IMR-90 (cell line): ENCODE results near the gene KCNJ1. TPM values are rescaled to one million over a fixed set of nuclear protein-coding genes. Genes with fewer than 3 reads are reported as not detected.

Source experiments
- ATAC-seq: fragments of 200-7000 bp; cut with Tn5 transposase; 2 replicates; pipeline ENCODE4 v1.9.1; 2020; ENCODE audit warnings: low read depth, mild to moderate bottlenecking, moderate library complexity
- BruUV-seq: library from RNA; stranded (reverse); fragments of 400-500 nt; replicated peaks from 2 replicates; lab custom pipeline; 2021; lab: Mats Ljungman, UMichigan
- CTCF ChIA-PET: fragments of 300-600 bp; formaldehyde crosslinking; extraction: SDS; loops from one replicate; lab custom pipeline; 2021; ENCODE audit warnings: antibody characterized with exemption; lab: Yijun Ruan, JAX
- POLR2A ChIA-PET: fragments of 300-600 bp; sonication (Branson Sonifier 250); formaldehyde crosslinking; loops from one replicate; lab custom pipeline; 2022; ENCODE audit warnings: antibody characterized with exemption; ENCODE audit not compliant: unreplicated experiment; lab: Charles Lee
- DNase-seq: peaks from one replicate; pipeline ENCODE4 v3.0.0; 2013
- H2AFZ ChIP-seq: replicated peaks from 2 replicates; pipeline ENCODE3; 2013; ENCODE audit warnings: low read length, mild to moderate bottlenecking; ENCODE audit not compliant: poor library complexity
- H2AK5ac ChIP-seq: 2 replicates; pipeline ENCODE4 v1.6.1; 2013; ENCODE audit warnings: low read depth, low read length, inconsistent platforms
- H2AK9ac ChIP-seq: replicated peaks from 2 replicates; pipeline ENCODE3; 2013; ENCODE audit warnings: mild to moderate bottlenecking, low read depth, low read length, moderate library complexity; ENCODE audit not compliant: poor library complexity
- H2BK120ac ChIP-seq: 2 replicates; pipeline ENCODE4 v1.6.1; 2013; ENCODE audit warnings: low read depth, low read length, inconsistent platforms
- H2BK15ac ChIP-seq: 3 replicates; pipeline ENCODE4 v1.6.1; 2013; ENCODE audit warnings: low read depth, low read length, inconsistent platforms
- H2BK20ac ChIP-seq: 2 replicates; pipeline ENCODE4 v1.6.1; 2013; ENCODE audit warnings: low read depth, mild to moderate bottlenecking, inconsistent platforms, low read length, moderate library complexity
- H2BK5ac ChIP-seq: 2 replicates; pipeline ENCODE4 v1.6.1; 2013; ENCODE audit warnings: mild to moderate bottlenecking, low read depth, low read length, inconsistent platforms; ENCODE audit not compliant: poor library complexity, severe bottlenecking
- H3K14ac ChIP-seq: replicated peaks from 2 replicates; pipeline ENCODE4 v1.6.1; 2013; ENCODE audit warnings: low read depth, low read length, inconsistent platforms
- H3K18ac ChIP-seq: 2 replicates; pipeline ENCODE4 v1.6.1; 2013; ENCODE audit warnings: low read depth, low read length, control low read depth
- H3K23ac ChIP-seq: 2 replicates; pipeline ENCODE4 v1.6.1; 2013; ENCODE audit warnings: low read depth, low read length, inconsistent platforms
- H3K27ac ChIP-seq: 2 replicates; pipeline ENCODE4 v1.5.1; 2013; ENCODE audit warnings: mild to moderate bottlenecking, control low read depth, low read length; ENCODE audit not compliant: insufficient read depth
- H3K27me3 ChIP-seq: 2 replicates; pipeline ENCODE4 v1.6.1; 2013; ENCODE audit warnings: low read length; ENCODE audit not compliant: control insufficient read depth, insufficient read depth
- H3K36me3 ChIP-seq: 2 replicates; pipeline ENCODE4 v1.6.1; 2013; ENCODE audit warnings: low read length, mixed read lengths; ENCODE audit not compliant: control insufficient read depth, insufficient read depth
- H3K4ac ChIP-seq: 2 replicates; pipeline ENCODE4 v1.6.1; 2013; ENCODE audit warnings: low read depth, low read length, inconsistent platforms
- H3K4me1 ChIP-seq: 2 replicates; pipeline ENCODE4 v1.6.1; 2013; ENCODE audit warnings: low read length, mixed read lengths; ENCODE audit not compliant: control insufficient read depth, insufficient read depth
- H3K4me2 ChIP-seq: 2 replicates; pipeline ENCODE4 v1.6.1; 2013; ENCODE audit warnings: low read depth, mild to moderate bottlenecking, control low read depth, low read length, moderate library complexity
- H3K4me3 ChIP-seq: 2 replicates; pipeline ENCODE4 v1.5.1; 2013; ENCODE audit warnings: low read depth, mild to moderate bottlenecking, control low read depth, low read length, moderate library complexity; ENCODE audit not compliant: insufficient read depth
- H3K56ac ChIP-seq: 2 replicates; pipeline ENCODE4 v1.6.1; 2013; ENCODE audit warnings: low read length, inconsistent platforms; ENCODE audit not compliant: insufficient read depth; ENCODE audit errors: extremely low read depth
- H3K79me1 ChIP-seq, 2 experiments: 2 replicates each; pipeline ENCODE4 v1.6.1; 2013; ENCODE audit warnings: low read length in 2 of 2, inconsistent platforms in 1 of 2, low read depth in 1 of 2
- H3K9ac ChIP-seq: 2 replicates; pipeline ENCODE4 v1.6.1; 2013; ENCODE audit warnings: low read depth, low read length, control low read depth
- H3K9me1 ChIP-seq: 2 replicates; pipeline ENCODE4 v1.6.1; 2013; ENCODE audit warnings: low read length, inconsistent platforms; ENCODE audit not compliant: insufficient read depth
- H3K9me3 ChIP-seq: 2 replicates; pipeline ENCODE4 v1.6.1; 2013; ENCODE audit warnings: low read length; ENCODE audit not compliant: control insufficient read depth, insufficient read depth
- H4K20me1 ChIP-seq: 2 replicates; pipeline ENCODE4 v1.6.1; 2013; ENCODE audit warnings: low read length, inconsistent platforms; ENCODE audit not compliant: insufficient read depth
- H4K5ac ChIP-seq: 2 replicates; pipeline ENCODE4 v1.6.1; 2013; ENCODE audit warnings: mild to moderate bottlenecking, low read depth, low read length, control low read depth
- H4K8ac ChIP-seq, 2 experiments: 2 replicates each; pipeline ENCODE4 v1.6.1; 2013; ENCODE audit warnings: low read depth in 2 of 2, low read length in 2 of 2, control low read depth in 1 of 2, inconsistent platforms in 1 of 2
- H4K91ac ChIP-seq: 2 replicates; pipeline ENCODE4 v1.6.1; 2013; ENCODE audit warnings: low read depth, low read length, inconsistent platforms; ENCODE audit not compliant: insufficient read depth
- BHLHE40 ChIP-seq: fragments of 150-350 bp; IDR thresholded peaks from 2 replicates; pipeline ENCODE4 v1.6.1; 2016; ENCODE audit warnings: mild to moderate bottlenecking, low read depth, low read length
- CEBPB ChIP-seq: IDR thresholded peaks from 2 replicates; pipeline ENCODE4 v1.6.1; 2012; ENCODE audit warnings: low read depth, low read length, improper control_type of control experiment
- CHD1 ChIP-seq: IDR thresholded peaks from 2 replicates; pipeline ENCODE4 v1.6.1; 2012; ENCODE audit warnings: low read depth, low read length, improper control_type of control experiment
- ELK1 ChIP-seq: fragments of 150-350 bp; IDR thresholded peaks from 2 replicates; pipeline ENCODE4 v1.6.1; 2016; ENCODE audit warnings: low read depth, mild to moderate bottlenecking, low read length, moderate library complexity, borderline replicate concordance
- POLR2A ChIP-seq: IDR thresholded peaks from 2 replicates; pipeline ENCODE4 v1.6.1; 2012; ENCODE audit warnings: mild to moderate bottlenecking, low read depth, low read length
- WGBS, 2 experiments: methylation state at CpG; one replicate each; pipeline versions ENCODE4 v1.1.5 to v1.1.7; 2013; ENCODE audit warnings: missing lambda C conversion rate in 2 of 2; ENCODE audit not compliant: insufficient read length in 1 of 2; ENCODE audit errors: extremely low coverage in 2 of 2; 5-methylcytosine and 5-hydroxymethylcytosine counted together
- dilution Hi-C: fragments of 300-500 bp; cut with HindIII; formaldehyde crosslinking; loops from one replicate; pipeline ENCODE4 v1.14.3; 2018; ENCODE audit warnings: low sequenced_read_pairs; ENCODE audit not compliant: unreplicated experiment
- in situ Hi-C: fragments of 300-500 bp; cut with MboI; formaldehyde crosslinking; loops from 3 replicates; pipeline ENCODE4 v1.14.3; 2019; ENCODE audit warnings: low sequenced_read_pairs, inconsistent platforms, mixed read lengths
- intact Hi-C: fragments of 100-400 bp; cut with micrococcal nuclease; formaldehyde crosslinking; loops from 2 replicates; pipeline ENCODE4 v1.10.0; 2022
- polyA plus RNA-seq, 3 experiments: library from polyadenylated mRNA; depleted of rRNA; stranded (reverse); fragments of >200 nt; gene quantifications; 2 replicates each; pipeline ENCODE4 v1.2.3, GENCODE V29; 2012; ENCODE audit warnings: low replicate concordance in 1 of 3
- total RNA-seq: library from RNA; depleted of rRNA; stranded (reverse); fragments of >200 nt; gene quantifications from 2 replicates; pipeline ENCODE4 v1.2.3, GENCODE V29; 2012

Gene KCNJ1
- total and polyA plus RNA-seq, 2 of the 4 experiments (the other 2 are of a cell fraction): not detected

- H2AK5ac ChIP-seq: no peak overlapping the region
- no peaks in the 10 kb centered on the region for H3K79me1 ChIP-seq
- H4K8ac ChIP-seq: no peak overlapping the region
- DNase-seq (no peak), ATAC-seq (no peak)
- H3K27me3 ChIP-seq: peaks cover 44% of the 10 kb centered on the region
- dilution Hi-C loops: no loop called here
- H3K9me3 ChIP-seq: no peaks in the 10 kb centered on the region
- no peak for TF ChIP-seq CEBPB
- TF ChIP-seq POLR2A: no peak
- no peak for TF ChIP-seq ELK1
- no peak for TF ChIP-seq CHD1
- TF ChIP-seq BHLHE40: no peak
- no peak overlapping the region for H3K9ac ChIP-seq
- H4K5ac ChIP-seq: no peak overlapping the region
- H3K4me1 ChIP-seq: no peaks in the 10 kb centered on the region
- ChIA-PET POLR2A (no interaction called here), CTCF (interaction anchor here (0.7 kb wide), 1 partner anchor 9 kb away, joined by 4 read pairs; no protein-coding TSS in a partner anchor)
- H4K91ac ChIP-seq: no peak overlapping the region
- intact Hi-C loops: no loop called here
- no peak overlapping the region for H2BK120ac ChIP-seq
- no peak overlapping the region for H2AK9ac ChIP-seq
- H3K14ac ChIP-seq: no peak overlapping the region
- no peak overlapping the region for H2BK15ac ChIP-seq
- no TSS peak for BruUV-seq
- H3K56ac ChIP-seq: no peak overlapping the region
- H2AFZ ChIP-seq: no peak overlapping the region
- no peak overlapping the region for H3K23ac ChIP-seq
- H3K9me1 ChIP-seq: no peaks in the 10 kb centered on the region; the same call in 1 of the 2 replicates
- H3K18ac ChIP-seq: no peak overlapping the region
- no peaks in the 10 kb centered on the region for H4K20me1 ChIP-seq
- H3K4me3 ChIP-seq: no peak overlapping the region
- 83% methylated on average over 2 of the region's 2 CpGs; no CpG with 5 or more reads in 1 of the 2 experiments for WGBS, 2 experiments
- H3K4me2 ChIP-seq: no peak overlapping the region
- no peak overlapping the region for H3K4ac ChIP-seq
- H3K27ac ChIP-seq: no peak overlapping the region
- no peaks in the 10 kb centered on the region for H3K36me3 ChIP-seq
- H2BK5ac ChIP-seq: no peak overlapping the region
- H2BK20ac ChIP-seq: no peak overlapping the region
- in situ Hi-C loops: no loop called here
These were observed 9.8 kb downstream of the KCNJ1 start for GRCh38 chr11:128857341-128857740.
